K562 (cell line): Measurements from ENCODE around the gene CHST14. TPM values are rescaled to one million over a fixed set of nuclear protein-coding genes. Genes with fewer than 3 reads are reported as not detected.

Source experiments
- CBFA2T2 ChIP-seq: fragments of 450-650 bp; conservative IDR thresholded peaks from 2 replicates; pipeline ENCODE4 v1.6.1; 2017; ENCODE audit warnings: mild to moderate bottlenecking
- CXXC5 ChIP-seq: fragments of 250-450 bp; sonication (Bioruptor Pico); IDR thresholded peaks from 2 replicates; pipeline ENCODE4 v1.8.0; 2022; ENCODE audit warnings: inconsistent platforms, mild to moderate bottlenecking, moderate library complexity
- FOXA3 ChIP-seq, 2 experiments: fragments of 450-650 bp in 1 of 2; sonication (generic) in 1 of 2; formaldehyde crosslinking; IDR thresholded peaks in 1 of 2; conservative IDR thresholded peaks in 1 of 2; 2 replicates each; pipeline versions ENCODE4 v1.4.0 to v1.8.0; 2020 to 2022; ENCODE audit warnings: mild to moderate bottlenecking in 2 of 2, missing genetic modification reagents in 1 of 2
- ILF3 ChIP-seq: fragments of 450-650 bp; IDR thresholded peaks from 2 replicates; pipeline ENCODE4 v1.6.1; 2018; ENCODE audit warnings: antibody characterized with exemption, mild to moderate bottlenecking, moderate library complexity, borderline replicate concordance
- LEF1 ChIP-seq: fragments of 450-650 bp; IDR thresholded peaks from 2 replicates; pipeline ENCODE4 v1.6.1; 2016; ENCODE audit warnings: mild to moderate bottlenecking
- MAFK ChIP-seq: IDR thresholded peaks from 2 replicates; pipeline ENCODE4 v1.6.1; 2011; ENCODE audit warnings: low read length, improper control_type of control experiment
- POLR2G ChIP-seq: fragments of 200-400 bp; formaldehyde crosslinking; IDR thresholded peaks from 2 replicates; pipeline ENCODE4 v1.6.1; 2017; ENCODE audit warnings: low read depth, mild to moderate bottlenecking, antibody characterized with exemption, low read length, moderate library complexity
- POLR3G ChIP-seq: IDR thresholded peaks from 2 replicates; pipeline ENCODE4 v1.6.1; 2011; ENCODE audit not compliant: insufficient read length, insufficient replicate concordance; ENCODE audit errors: extremely low read depth
- RBM25 ChIP-seq: fragments of 200-400 bp; formaldehyde crosslinking; IDR thresholded peaks from 2 replicates; pipeline ENCODE4 v1.6.1; 2018; ENCODE audit warnings: low read length, low read depth, moderate library complexity; ENCODE audit not compliant: severe bottlenecking
- SP2 ChIP-seq: IDR thresholded peaks from 2 replicates; pipeline ENCODE4 v1.6.1; 2011; ENCODE audit warnings: mild to moderate bottlenecking, low read depth, low read length, moderate library complexity; ENCODE audit not compliant: poor library complexity, severe bottlenecking; ENCODE audit errors: extremely low read depth
- TFAM ChIP-seq: fragments of 250-450 bp; sonication (Bioruptor Pico); conservative IDR thresholded peaks from 2 replicates; pipeline ENCODE4 v1.5.0; 2021; ENCODE audit warnings: mild to moderate bottlenecking, moderate library complexity
- ZBTB9 ChIP-seq: fragments of 450-650 bp; formaldehyde crosslinking; IDR thresholded peaks from 2 replicates; pipeline ENCODE4 v1.4.0; 2020; ENCODE audit warnings: mild to moderate bottlenecking, moderate library complexity
- polyA plus RNA-seq, 8 experiments: library from polyadenylated mRNA; depleted of rRNA in 4 of 8; stranded (reverse) in 5 of 8; unstranded in 3 of 8; fragments of >200 nt; fragmentation: Nextera tagmentation in 2 of 8; fragmentation: Illumina TruSeq in 1 of 8; extraction: Ambion mirVana in 2 of 8; extraction: Trizol in 1 of 8; gene quantifications; 2 replicates each; pipeline versions ENCODE4 v1.2.1 to v1.2.3, GENCODE V29; 2011 to 2014; ENCODE audit warnings: inconsistent platforms in 1 of 8, missing spikeins in 1 of 8
- total RNA-seq, 7 experiments: library from RNA; depleted of rRNA in 6 of 7; stranded (reverse); fragments of >200 nt in 6 of 7; fragmentation: Illumina TruSeq in 2 of 7; extraction: Trizol in 2 of 7; gene quantifications; 2 replicates each; pipeline versions ENCODE4 v1.2.1 to v1.2.3, GENCODE V29; 2011 to 2021; ENCODE audit warnings: low replicate concordance in 1 of 7
- TF ChIP-seq, protein P1 (sequence below): fragments of 450-650 bp; formaldehyde crosslinking; IDR thresholded peaks from 2 replicates; pipeline ENCODE4 v1.4.0; 2020; ENCODE audit warnings: mild to moderate bottlenecking, moderate library complexity
- TF ChIP-seq, protein P2 (sequence below), 3 experiments: fragments of 200-800 bp in 1 of 3; fragments of 250-450 bp in 1 of 3; fragments of 450-650 bp in 1 of 3; sonication (Bioruptor Pico) in 1 of 3; sonication (Bioruptor generic) in 1 of 3; formaldehyde crosslinking in 1 of 3; IDR thresholded peaks; 2 replicates each; pipeline versions ENCODE4 v1.6.1 to v1.8.0; 2016 to 2022; ENCODE audit warnings: mild to moderate bottlenecking in 2 of 3, missing genetic modification characterization in 2 of 3, missing compliant biosample characterization in 1 of 3, moderate library complexity in 1 of 3
- TF ChIP-seq, protein P3 (sequence below): fragments of 150-350 bp; IDR thresholded peaks from 2 replicates; pipeline ENCODE4 v1.6.1; 2014; ENCODE audit warnings: low read depth, mild to moderate bottlenecking, low read length, borderline replicate concordance

Gene CHST14
- total and polyA plus RNA-seq, 9 of the 15 experiments (the other 6 are each of a cell fraction or from before 2014, with no cell fraction given), result 1.6 to 12.1 (median 4.5) TPM

GRCh38 chr15:40440743-40441564 is 29.8 kb upstream of the CHST14 start, which contains the start of gene BAHD1 (continued):
- TF ChIP-seq RBM25 (peak; percentile 97), CXXC5 (CRISPR knock-in tag) (peak; percentile 72), POLR2G (peak; percentile 79), SP2 (peak; percentile 41), LEF1 (no peak), FOXA3 (CRISPR knock-in tag; conservative IDR thresholded peaks at IDR 0.05 in 1 of 2, IDR thresholded peaks at IDR 0.05 in 1 of 2) (no peak), CBFA2T2 (no peak), TFAM (CRISPR knock-in tag) (no peak), ILF3 (no peak), POLR3G (no peak), ZBTB9 (0 out of 2 replicates have a peak, but pooled peaks have one; percentile 39), MAFK (no peak)
- TF ChIP-seq, protein P1, sequence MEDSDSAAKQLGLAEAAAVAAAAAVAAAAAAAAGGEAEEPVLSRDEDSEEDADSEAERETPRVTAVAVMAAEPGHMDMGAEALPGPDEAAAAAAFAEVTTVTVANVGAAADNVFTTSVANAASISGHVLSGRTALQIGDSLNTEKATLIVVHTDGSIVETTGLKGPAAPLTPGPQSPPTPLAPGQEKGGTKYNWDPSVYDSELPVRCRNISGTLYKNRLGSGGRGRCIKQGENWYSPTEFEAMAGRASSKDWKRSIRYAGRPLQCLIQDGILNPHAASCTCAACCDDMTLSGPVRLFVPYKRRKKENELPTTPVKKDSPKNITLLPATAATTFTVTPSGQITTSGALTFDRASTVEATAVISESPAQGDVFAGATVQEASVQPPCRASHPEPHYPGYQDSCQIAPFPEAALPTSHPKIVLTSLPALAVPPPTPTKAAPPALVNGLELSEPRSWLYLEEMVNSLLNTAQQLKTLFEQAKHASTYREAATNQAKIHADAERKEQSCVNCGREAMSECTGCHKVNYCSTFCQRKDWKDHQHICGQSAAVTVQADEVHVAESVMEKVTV (CRISPR knock-in tag), result no peak
- TF ChIP-seq, protein P2, sequence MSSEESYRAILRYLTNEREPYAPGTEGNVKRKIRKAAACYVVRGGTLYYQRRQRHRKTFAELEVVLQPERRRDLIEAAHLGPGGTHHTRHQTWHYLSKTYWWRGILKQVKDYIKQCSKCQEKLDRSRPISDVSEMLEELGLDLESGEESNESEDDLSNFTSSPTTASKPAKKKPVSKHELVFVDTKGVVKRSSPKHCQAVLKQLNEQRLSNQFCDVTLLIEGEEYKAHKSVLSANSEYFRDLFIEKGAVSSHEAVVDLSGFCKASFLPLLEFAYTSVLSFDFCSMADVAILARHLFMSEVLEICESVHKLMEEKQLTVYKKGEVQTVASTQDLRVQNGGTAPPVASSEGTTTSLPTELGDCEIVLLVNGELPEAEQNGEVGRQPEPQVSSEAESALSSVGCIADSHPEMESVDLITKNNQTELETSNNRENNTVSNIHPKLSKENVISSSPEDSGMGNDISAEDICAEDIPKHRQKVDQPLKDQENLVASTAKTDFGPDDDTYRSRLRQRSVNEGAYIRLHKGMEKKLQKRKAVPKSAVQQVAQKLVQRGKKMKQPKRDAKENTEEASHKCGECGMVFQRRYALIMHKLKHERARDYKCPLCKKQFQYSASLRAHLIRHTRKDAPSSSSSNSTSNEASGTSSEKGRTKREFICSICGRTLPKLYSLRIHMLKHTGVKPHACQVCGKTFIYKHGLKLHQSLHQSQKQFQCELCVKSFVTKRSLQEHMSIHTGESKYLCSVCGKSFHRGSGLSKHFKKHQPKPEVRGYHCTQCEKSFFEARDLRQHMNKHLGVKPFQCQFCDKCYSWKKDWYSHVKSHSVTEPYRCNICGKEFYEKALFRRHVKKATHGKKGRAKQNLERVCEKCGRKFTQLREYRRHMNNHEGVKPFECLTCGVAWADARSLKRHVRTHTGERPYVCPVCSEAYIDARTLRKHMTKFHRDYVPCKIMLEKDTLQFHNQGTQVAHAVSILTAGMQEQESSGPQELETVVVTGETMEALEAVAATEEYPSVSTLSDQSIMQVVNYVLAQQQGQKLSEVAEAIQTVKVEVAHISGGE (CRISPR knock-in tag; IDR thresholded peaks at IDR 0.05), result peak in 1 of 3 experiments; percentile 55; a peak in 1 of 6 replicates
- TF ChIP-seq, protein P3, sequence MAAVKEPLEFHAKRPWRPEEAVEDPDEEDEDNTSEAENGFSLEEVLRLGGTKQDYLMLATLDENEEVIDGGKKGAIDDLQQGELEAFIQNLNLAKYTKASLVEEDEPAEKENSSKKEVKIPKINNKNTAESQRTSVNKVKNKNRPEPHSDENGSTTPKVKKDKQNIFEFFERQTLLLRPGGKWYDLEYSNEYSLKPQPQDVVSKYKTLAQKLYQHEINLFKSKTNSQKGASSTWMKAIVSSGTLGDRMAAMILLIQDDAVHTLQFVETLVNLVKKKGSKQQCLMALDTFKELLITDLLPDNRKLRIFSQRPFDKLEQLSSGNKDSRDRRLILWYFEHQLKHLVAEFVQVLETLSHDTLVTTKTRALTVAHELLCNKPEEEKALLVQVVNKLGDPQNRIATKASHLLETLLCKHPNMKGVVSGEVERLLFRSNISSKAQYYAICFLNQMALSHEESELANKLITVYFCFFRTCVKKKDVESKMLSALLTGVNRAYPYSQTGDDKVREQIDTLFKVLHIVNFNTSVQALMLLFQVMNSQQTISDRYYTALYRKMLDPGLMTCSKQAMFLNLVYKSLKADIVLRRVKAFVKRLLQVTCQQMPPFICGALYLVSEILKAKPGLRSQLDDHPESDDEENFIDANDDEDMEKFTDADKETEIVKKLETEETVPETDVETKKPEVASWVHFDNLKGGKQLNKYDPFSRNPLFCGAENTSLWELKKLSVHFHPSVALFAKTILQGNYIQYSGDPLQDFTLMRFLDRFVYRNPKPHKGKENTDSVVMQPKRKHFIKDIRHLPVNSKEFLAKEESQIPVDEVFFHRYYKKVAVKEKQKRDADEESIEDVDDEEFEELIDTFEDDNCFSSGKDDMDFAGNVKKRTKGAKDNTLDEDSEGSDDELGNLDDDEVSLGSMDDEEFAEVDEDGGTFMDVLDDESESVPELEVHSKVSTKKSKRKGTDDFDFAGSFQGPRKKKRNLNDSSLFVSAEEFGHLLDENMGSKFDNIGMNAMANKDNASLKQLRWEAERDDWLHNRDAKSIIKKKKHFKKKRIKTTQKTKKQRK, result no peak
